ENCODE results near the gene PCAT6.

PCAT6 gene

DNA sequence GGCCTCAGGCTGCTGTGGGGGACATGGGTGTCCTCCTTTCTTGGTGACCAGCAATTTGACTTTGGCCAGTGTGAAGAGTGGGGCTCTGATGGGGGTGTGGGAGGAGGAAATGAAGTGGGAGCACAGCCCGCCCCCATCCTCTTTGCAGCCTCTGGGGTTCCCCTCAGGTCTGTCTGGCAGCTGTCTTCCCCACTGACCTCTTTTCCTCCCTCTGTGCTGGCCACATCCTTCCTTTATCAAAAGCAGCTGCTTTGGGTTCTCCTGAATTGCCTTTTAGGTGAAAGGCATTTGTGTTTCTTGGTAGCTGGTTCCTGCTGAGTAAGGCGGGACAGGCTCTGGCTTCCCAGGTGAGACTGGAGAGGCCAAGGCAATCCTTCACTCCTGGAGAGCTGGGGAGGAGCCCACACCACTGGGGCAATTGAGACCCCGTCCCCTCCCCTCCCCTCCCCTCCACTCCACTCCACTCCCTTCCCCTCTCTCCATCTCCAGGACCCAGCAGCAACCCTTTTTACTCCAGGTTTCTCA, 24.9 kb downstream of the PCAT6 start:
- TF ChIP-seq, protein P1, sequence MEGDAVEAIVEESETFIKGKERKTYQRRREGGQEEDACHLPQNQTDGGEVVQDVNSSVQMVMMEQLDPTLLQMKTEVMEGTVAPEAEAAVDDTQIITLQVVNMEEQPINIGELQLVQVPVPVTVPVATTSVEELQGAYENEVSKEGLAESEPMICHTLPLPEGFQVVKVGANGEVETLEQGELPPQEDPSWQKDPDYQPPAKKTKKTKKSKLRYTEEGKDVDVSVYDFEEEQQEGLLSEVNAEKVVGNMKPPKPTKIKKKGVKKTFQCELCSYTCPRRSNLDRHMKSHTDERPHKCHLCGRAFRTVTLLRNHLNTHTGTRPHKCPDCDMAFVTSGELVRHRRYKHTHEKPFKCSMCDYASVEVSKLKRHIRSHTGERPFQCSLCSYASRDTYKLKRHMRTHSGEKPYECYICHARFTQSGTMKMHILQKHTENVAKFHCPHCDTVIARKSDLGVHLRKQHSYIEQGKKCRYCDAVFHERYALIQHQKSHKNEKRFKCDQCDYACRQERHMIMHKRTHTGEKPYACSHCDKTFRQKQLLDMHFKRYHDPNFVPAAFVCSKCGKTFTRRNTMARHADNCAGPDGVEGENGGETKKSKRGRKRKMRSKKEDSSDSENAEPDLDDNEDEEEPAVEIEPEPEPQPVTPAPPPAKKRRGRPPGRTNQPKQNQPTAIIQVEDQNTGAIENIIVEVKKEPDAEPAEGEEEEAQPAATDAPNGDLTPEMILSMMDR (IDR thresholded peaks at IDR 0.05; ENCODE audit: unreplicated experiment in 3 of 3): no peak
- no peaks in the 10 kb centered on the region for H3K9me3 Mint-ChIP-seq
- H3K4me3 Mint-ChIP-seq: no peak overlapping the region
- peaks cover 11% of the 10 kb centered on the region for H3K27me3 Mint-ChIP-seq (ENCODE audit: low read depth)
- H3K27ac Mint-ChIP-seq: no peak overlapping the region
- H3K4me1 Mint-ChIP-seq: no peaks in the 10 kb centered on the region
- H3K36me3 Mint-ChIP-seq (ENCODE audit: low read depth): no peaks in the 10 kb centered on the region

DNA sequence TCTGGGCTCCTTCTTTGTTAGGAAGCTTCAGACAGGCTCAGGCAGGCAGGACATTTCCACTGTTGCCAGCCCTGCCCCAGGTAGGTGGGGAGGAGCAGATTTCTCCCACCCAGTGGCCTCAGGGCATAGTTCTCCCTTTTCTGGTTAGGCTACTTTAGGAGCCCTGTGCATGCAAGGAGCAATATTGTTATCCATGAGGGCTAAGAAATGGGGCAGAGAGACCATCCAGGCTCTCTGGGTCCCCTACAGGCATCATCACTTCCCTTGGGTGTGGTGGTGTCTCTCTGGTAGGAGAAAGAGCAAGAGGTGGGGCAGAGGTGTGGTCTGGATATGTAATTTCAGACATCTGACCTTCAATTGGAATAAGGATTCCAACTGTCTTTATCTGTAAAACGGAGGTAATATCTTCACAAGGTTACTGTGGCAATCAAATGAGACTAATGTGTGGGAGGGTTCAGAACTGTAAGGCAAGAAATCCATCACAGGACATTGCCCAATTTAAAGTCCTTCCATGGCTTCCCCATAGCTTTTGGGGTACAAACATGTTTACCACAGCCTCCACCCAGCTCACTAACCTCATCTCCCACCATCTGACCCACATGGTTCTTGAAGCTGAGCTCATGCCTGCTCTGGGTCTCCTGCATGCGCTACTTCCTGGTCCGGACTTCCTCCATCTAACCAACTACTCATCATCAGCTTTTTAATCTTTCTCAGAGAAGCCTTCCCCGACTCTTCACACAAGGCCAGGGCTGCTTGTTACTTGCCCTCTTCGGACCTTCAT, 26.1 kb downstream of the PCAT6 start:
- Mint-ChIP-seq H3K27ac (no peak overlapping the region), H3K27me3 (ENCODE audit: low read depth) (peaks cover 10% of the 10 kb centered on the region), H3K4me3 (no peak overlapping the region), H3K9me3 (no peaks in the 10 kb centered on the region), H3K36me3 (ENCODE audit: low read depth) (no peaks in the 10 kb centered on the region), H3K4me1 (no peaks in the 10 kb centered on the region)
- TF ChIP-seq, protein P1 (IDR thresholded peaks at IDR 0.05; ENCODE audit: unreplicated experiment in 3 of 3): no peak

DNA sequence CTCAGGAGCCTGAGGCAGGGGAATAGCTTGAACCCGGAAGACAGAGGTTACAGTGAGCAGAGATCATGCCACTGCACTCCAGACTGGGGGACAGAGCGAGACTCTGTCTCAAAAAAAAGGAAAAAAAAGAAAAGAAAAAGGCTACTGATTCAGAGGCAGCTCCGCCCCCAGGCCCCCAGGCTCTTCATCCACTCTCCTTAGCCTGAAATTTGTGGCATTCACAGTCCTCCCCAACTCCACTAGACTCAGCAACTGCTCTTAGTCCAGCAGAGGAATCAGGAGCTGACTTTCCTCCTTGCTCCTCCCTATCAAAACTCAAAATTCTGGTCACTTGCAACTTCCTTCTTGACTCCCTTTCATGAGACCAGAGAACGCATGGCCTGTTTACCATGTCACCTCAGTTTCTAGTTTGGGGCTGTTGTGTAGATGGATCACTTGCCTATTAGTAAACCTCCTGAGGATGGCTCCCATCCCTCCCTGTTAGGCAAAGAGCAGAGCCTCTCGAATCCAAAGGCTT, 27.1 kb downstream of the PCAT6 start:
- Mint-ChIP-seq H3K9me3 (no peaks in the 10 kb centered on the region), H3K27ac (no peak overlapping the region), H3K27me3 (ENCODE audit: low read depth) (peaks cover 8% of the 10 kb centered on the region), H3K36me3 (ENCODE audit: low read depth) (no peaks in the 10 kb centered on the region), H3K4me3 (no peak overlapping the region), H3K4me1 (no peaks in the 10 kb centered on the region)
- TF ChIP-seq, protein P1 (IDR thresholded peaks at IDR 0.05; ENCODE audit: unreplicated experiment in 3 of 3): no peak

DNA sequence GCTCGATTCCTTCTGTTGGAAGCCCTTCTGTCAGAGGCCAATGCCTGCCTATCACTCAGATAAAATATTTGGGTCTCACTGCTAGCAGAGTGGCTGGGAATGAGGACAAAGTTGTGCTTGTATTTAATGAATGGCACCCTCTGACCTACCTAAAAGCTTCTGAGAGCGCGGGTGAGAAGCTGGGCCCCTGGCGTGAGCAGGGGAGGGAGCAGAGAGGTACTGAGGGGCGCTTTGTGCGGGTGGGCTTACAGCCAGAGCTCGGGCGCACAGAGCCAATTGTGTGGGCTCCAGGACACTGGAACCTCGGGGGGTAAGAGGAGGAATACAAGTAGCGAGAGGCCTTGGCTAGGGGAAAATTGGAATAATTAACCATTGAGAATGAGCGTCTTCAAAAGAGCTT, 32.3 kb downstream of the PCAT6 start:
- H3K4me1 Mint-ChIP-seq: no peaks in the 10 kb centered on the region

DNA sequence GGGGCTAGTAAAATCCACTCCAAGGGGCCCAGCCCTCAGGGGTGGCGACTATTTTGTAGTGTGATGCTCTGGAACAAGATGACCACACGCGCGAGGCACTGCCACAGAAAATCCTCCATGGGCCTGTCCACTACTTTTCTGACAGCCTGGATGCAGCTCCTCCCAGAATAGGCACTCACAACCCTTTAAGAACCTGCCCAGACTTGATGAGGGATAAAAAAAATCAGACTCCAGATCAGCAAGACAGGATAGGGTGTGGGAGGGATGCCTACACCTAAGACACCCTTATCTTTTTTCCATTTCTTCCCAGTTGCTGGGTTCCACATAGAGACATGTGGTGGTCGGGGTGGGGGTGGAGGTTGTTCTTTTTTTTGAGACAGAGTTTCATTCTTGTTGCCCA, 33.5 kb downstream of the PCAT6 start:
- TF ChIP-seq, protein P1 (IDR thresholded peaks at IDR 0.05; ENCODE audit: unreplicated experiment in 3 of 3): no peak
- Mint-ChIP-seq H3K27me3 (ENCODE audit: low read depth) (peaks cover 10% of the 10 kb centered on the region), H3K27ac (no peak overlapping the region), H3K36me3 (ENCODE audit: low read depth) (no peaks in the 10 kb centered on the region), H3K4me3 (no peak overlapping the region), H3K4me1 (no peaks in the 10 kb centered on the region), H3K9me3 (no peaks in the 10 kb centered on the region)

More for the DNA sequence above, 32.3 kb downstream of the PCAT6 start:
- TF ChIP-seq, protein P1 (IDR thresholded peaks at IDR 0.05; ENCODE audit: unreplicated experiment in 3 of 3): no peak
- Mint-ChIP-seq H3K4me3 (no peak overlapping the region), H3K36me3 (ENCODE audit: low read depth) (no peaks in the 10 kb centered on the region), H3K27me3 (ENCODE audit: low read depth) (peaks cover 10% of the 10 kb centered on the region), H3K27ac (no peak overlapping the region), H3K9me3 (no peaks in the 10 kb centered on the region)
